ENCODE results near the gene PBOV1. TPM values are rescaled to one million over a fixed set of nuclear protein-coding genes. Genes with fewer than 3 reads are reported as not detected.

PBOV1 gene
- polyA plus RNA-seq, 2 of the 4 experiments (the other 2 are of a cell fraction) = not detected

DNA sequence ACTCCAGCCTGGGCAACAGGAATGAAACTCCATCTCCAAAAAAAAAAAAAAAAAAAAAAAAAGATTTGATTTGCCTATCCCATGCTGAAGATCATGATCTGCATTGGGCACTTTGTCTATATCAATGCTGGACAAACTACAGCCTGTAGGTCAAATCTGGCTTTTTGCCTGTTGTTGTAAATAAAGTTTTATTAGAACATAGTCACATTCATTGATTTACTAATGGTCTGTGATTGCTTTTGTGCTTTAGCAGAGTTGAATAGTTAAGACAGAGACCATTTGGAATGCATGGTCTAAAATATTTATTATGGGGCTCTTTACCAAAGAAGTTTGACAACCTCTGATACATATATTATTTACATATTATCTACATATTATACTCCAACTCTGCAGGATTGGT, 14.0 kb downstream of the PBOV1 start:
- H3K4me2 ChIP-seq = no peak overlapping the region
- H3K27ac ChIP-seq = no peak overlapping the region
- ChIA-PET POLR2A (no interaction called here), CTCF (interaction anchor here (0.8 kb wide), 1 partner anchor 544 kb away, joined by 3 read pairs; no protein-coding TSS in a partner anchor)
- H3K9me3 ChIP-seq = no peaks in the 10 kb centered on the region
- FAIRE-seq (no peak), DNase-seq (ENCODE audit: low read depth in 1 of 2, low spot score in 1 of 2) (no peak), ATAC-seq (no peak)
- no peak overlapping the region for H3K4me3 ChIP-seq
- H3K4me1 ChIP-seq = no peaks in the 10 kb centered on the region
- TF ChIP-seq KDM5A (IDR thresholded peaks at IDR 0.05) = no peak
- TF ChIP-seq, protein P1, sequence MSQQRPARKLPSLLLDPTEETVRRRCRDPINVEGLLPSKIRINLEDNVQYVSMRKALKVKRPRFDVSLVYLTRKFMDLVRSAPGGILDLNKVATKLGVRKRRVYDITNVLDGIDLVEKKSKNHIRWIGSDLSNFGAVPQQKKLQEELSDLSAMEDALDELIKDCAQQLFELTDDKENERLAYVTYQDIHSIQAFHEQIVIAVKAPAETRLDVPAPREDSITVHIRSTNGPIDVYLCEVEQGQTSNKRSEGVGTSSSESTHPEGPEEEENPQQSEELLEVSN (IDR thresholded peaks at IDR 0.05; ENCODE audit: borderline replicate concordance, low read depth) = no peak
- TF ChIP-seq MAZ (IDR thresholded peaks at IDR 0.05; ENCODE audit: borderline replicate concordance, low read depth, low read length) = no peak
- no peak for TF ChIP-seq EHMT2 (IDR thresholded peaks at IDR 0.05; ENCODE audit: low read depth)
- TF ChIP-seq RCOR1 (IDR thresholded peaks at IDR 0.05; ENCODE audit: low read depth, low read length) = no peak
- TF ChIP-seq TFCP2L1 (CRISPR knock-in tag; IDR thresholded peaks at IDR 0.05) = no peak
- no peak for TF ChIP-seq CHD4 (IDR thresholded peaks at IDR 0.05; ENCODE audit: borderline replicate concordance)
- TF ChIP-seq, protein P2, sequence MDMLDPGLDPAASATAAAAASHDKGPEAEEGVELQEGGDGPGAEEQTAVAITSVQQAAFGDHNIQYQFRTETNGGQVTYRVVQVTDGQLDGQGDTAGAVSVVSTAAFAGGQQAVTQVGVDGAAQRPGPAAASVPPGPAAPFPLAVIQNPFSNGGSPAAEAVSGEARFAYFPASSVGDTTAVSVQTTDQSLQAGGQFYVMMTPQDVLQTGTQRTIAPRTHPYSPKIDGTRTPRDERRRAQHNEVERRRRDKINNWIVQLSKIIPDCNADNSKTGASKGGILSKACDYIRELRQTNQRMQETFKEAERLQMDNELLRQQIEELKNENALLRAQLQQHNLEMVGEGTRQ (IDR thresholded peaks at IDR 0.05) = no peak
- TF ChIP-seq ZNF302 (CRISPR knock-in tag; IDR thresholded peaks at IDR 0.05) = no peak
- TF ChIP-seq POLR2A (IDR thresholded peaks at IDR 0.05; ENCODE audit: low read length) = no peak
- no peak for TF ChIP-seq SREBF2 (IDR thresholded peaks at IDR 0.05)
- no peak for TF ChIP-seq EHF (CRISPR knock-in tag; IDR thresholded peaks at IDR 0.05)
- no peak for TF ChIP-seq SMC3 (IDR thresholded peaks at IDR 0.05)
- TF ChIP-seq CHD2 (IDR thresholded peaks at IDR 0.05; ENCODE audit: low read length, partially characterized antibody) = no peak

DNA sequence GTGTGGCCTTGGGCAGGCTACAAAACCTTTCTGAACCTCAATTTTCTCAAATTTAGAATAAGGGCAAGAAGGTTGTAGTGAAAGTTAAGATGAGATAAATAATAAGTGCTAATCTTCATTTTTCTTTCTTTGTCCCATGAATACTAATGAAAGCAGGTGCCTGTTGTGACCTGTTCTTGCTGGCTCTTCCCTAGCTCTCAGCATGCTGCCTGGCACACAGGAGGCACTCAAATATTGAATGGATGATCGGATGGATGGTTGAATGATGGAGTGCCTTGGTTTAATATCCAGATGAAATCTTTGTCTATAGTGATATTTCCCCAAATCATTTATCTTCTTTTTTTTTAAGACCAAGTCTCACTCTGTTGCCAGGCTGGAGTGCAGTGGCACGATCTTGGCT, 15.0 kb downstream of the PBOV1 start:
- POLR2A ChIA-PET = no interaction called here
- H3K9me3 ChIP-seq = no peaks in the 10 kb centered on the region
- no peak for DNase-seq (ENCODE audit: low read depth in 1 of 2, low spot score in 1 of 2)
- CTCF ChIA-PET = interaction anchor here (0.5 kb wide), 1 partner anchor 58 kb away, joined by 4 read pairs; no protein-coding TSS in a partner anchor
- WGBS (ENCODE audit: missing lambda C conversion rate) = 70% methylated on average over 2 of the region's 2 CpGs
- no peak for ATAC-seq
- H3K4me3 ChIP-seq = no peak overlapping the region
- no peaks in the 10 kb centered on the region for H3K4me1 ChIP-seq
- no peak overlapping the region for H3K27ac ChIP-seq
- no peak for TF ChIP-seq TFCP2L1 (CRISPR knock-in tag; IDR thresholded peaks at IDR 0.05)
- no peak for TF ChIP-seq BHLHE40 (IDR thresholded peaks at IDR 0.05; ENCODE audit: low read depth, low read length)
- TF ChIP-seq NR3C1 (IDR thresholded peaks at IDR 0.05) = no peak
- TF ChIP-seq, protein P3, sequence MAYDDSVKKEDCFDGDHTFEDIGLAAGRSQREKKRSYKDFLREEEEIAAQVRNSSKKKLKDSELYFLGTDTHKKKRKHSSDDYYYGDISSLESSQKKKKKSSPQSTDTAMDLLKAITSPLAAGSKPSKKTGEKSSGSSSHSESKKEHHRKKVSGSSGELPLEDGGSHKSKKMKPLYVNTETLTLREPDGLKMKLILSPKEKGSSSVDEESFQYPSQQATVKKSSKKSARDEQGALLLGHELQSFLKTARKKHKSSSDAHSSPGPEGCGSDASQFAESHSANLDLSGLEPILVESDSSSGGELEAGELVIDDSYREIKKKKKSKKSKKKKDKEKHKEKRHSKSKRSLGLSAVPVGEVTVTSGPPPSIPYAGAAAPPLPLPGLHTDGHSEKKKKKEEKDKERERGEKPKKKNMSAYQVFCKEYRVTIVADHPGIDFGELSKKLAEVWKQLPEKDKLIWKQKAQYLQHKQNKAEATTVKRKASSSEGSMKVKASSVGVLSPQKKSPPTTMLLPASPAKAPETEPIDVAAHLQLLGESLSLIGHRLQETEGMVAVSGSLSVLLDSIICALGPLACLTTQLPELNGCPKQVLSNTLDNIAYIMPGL (CRISPR knock-in tag; IDR thresholded peaks at IDR 0.05; ENCODE audit: borderline replicate concordance) = no peak
- TF ChIP-seq HOXB13 (CRISPR knock-in tag; IDR thresholded peaks at IDR 0.05; ENCODE audit: low read depth) = no peak
- TF ChIP-seq, protein P4, sequence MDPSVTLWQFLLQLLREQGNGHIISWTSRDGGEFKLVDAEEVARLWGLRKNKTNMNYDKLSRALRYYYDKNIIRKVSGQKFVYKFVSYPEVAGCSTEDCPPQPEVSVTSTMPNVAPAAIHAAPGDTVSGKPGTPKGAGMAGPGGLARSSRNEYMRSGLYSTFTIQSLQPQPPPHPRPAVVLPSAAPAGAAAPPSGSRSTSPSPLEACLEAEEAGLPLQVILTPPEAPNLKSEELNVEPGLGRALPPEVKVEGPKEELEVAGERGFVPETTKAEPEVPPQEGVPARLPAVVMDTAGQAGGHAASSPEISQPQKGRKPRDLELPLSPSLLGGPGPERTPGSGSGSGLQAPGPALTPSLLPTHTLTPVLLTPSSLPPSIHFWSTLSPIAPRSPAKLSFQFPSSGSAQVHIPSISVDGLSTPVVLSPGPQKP (IDR thresholded peaks at IDR 0.05; ENCODE audit: low read depth, low read length) = no peak
- no peak for TF ChIP-seq PHF8 (IDR thresholded peaks at IDR 0.05; ENCODE audit: borderline replicate concordance, low read depth)
- TF ChIP-seq, protein P1 (IDR thresholded peaks at IDR 0.05; ENCODE audit: borderline replicate concordance, low read depth) = no peak
- TF ChIP-seq, protein P5, sequence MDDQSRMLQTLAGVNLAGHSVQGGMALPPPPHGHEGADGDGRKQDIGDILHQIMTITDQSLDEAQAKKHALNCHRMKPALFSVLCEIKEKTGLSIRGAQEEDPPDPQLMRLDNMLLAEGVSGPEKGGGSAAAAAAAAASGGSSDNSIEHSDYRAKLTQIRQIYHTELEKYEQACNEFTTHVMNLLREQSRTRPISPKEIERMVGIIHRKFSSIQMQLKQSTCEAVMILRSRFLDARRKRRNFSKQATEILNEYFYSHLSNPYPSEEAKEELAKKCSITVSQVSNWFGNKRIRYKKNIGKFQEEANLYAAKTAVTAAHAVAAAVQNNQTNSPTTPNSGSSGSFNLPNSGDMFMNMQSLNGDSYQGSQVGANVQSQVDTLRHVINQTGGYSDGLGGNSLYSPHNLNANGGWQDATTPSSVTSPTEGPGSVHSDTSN (IDR thresholded peaks at IDR 0.05) = no peak
- no peak for TF ChIP-seq CBX8 (IDR thresholded peaks at IDR 0.05)
- no peak for FAIRE-seq
- no peak overlapping the region for H3K4me2 ChIP-seq

Measured in A549 (cell line).